ENCODE results near the gene S1PR4.
A peak's percentile ranks its signal among the peaks of the same experiment; 100 is the strongest.

Gene S1PR4

GRCh38 chr19:3224346-3225168, 46.0 kb downstream of the S1PR4 start, which contains the start of gene CELF5:
Gene CELF5, plus strand, starts transcription at chr19:3224661. Its CDS starts 79 bp downstream, at chr19:3224740.
- DNase-seq, result peak; percentile 14

- no peak for DNase-seq
These were observed 46.6 kb downstream of the S1PR4 start for GRCh38 chr19:3225169-3225485.

- DNase-seq, result no peak
These were observed 47.1 kb downstream of the S1PR4 start for GRCh38 chr19:3225677-3226093.

- DNase-seq, result no peak
These were observed 48.6 kb downstream of the S1PR4 start for GRCh38 chr19:3227054-3227626.

- DNase-seq, result no peak
These were observed 50.8 kb downstream of the S1PR4 start for GRCh38 chr19:3229346-3229743.
